ENCODE data around the gene HSD17B14.

Gene HSD17B14

DNA sequence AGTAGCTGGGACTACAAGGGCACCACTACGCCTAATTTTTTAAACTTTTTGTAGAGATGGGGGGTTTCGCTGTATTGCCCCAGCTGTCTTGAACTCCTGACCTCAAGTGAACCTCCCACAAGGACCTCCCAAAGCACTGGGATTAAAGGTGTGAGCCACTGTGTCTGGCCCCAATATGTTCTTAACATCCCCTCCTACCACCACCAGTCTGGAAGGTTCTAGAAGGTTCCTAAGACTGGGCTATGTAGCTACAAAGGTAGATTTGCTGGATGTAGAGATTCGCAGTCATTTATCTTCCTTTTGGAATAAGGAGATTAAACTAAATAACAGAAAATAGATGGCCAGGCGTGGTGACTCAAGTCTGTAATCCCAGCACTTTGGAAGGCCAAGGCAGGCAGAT, 5.3 kb downstream of the HSD17B14 start:
- DNase-seq (ENCODE audit: low read depth in 1 of 2, low spot score in 1 of 2): no peak
- Histone ChIP-seq H3K27me3 (ENCODE audit: insufficient read depth, poor library complexity, severe bottlenecking) (no peaks in the 10 kb centered on the region), H3K27ac (replicated peaks) (no peak overlapping the region), H3K4me3 (replicated peaks; ENCODE audit: insufficient read depth, low read length) (no peak overlapping the region)
- TF ChIP-seq CTCF (IDR thresholded peaks at IDR 0.05; ENCODE audit: insufficient read depth, low read length): no peak

GRCh38 chr19:48830088-48830487, 6.2 kb downstream of the HSD17B14 start:
- DNase-seq (ENCODE audit: low read depth in 1 of 2, low spot score in 1 of 2): no peak
- no peak for TF ChIP-seq CTCF (IDR thresholded peaks at IDR 0.05; ENCODE audit: insufficient read depth, low read length)
- TF ChIP-seq GABPA (IDR thresholded peaks at IDR 0.05; ENCODE audit: low read depth): no peak
- TF ChIP-seq, protein P1, sequence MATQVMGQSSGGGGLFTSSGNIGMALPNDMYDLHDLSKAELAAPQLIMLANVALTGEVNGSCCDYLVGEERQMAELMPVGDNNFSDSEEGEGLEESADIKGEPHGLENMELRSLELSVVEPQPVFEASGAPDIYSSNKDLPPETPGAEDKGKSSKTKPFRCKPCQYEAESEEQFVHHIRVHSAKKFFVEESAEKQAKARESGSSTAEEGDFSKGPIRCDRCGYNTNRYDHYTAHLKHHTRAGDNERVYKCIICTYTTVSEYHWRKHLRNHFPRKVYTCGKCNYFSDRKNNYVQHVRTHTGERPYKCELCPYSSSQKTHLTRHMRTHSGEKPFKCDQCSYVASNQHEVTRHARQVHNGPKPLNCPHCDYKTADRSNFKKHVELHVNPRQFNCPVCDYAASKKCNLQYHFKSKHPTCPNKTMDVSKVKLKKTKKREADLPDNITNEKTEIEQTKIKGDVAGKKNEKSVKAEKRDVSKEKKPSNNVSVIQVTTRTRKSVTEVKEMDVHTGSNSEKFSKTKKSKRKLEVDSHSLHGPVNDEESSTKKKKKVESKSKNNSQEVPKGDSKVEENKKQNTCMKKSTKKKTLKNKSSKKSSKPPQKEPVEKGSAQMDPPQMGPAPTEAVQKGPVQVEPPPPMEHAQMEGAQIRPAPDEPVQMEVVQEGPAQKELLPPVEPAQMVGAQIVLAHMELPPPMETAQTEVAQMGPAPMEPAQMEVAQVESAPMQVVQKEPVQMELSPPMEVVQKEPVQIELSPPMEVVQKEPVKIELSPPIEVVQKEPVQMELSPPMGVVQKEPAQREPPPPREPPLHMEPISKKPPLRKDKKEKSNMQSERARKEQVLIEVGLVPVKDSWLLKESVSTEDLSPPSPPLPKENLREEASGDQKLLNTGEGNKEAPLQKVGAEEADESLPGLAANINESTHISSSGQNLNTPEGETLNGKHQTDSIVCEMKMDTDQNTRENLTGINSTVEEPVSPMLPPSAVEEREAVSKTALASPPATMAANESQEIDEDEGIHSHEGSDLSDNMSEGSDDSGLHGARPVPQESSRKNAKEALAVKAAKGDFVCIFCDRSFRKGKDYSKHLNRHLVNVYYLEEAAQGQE (IDR thresholded peaks at IDR 0.05; ENCODE audit: insufficient replicate concordance, low read depth): no peak
- TF ChIP-seq POLR2AphosphoS5 (IDR thresholded peaks at IDR 0.05; ENCODE audit: low read depth): no peak
- no peak for TF ChIP-seq SPI1 (IDR thresholded peaks at IDR 0.05; ENCODE audit: borderline replicate concordance, low read depth)
- H3K27me3 ChIP-seq (ENCODE audit: insufficient read depth, poor library complexity, severe bottlenecking): no peaks in the 10 kb centered on the region

GRCh38 chr19:48826606-48827020, 9.7 kb downstream of the HSD17B14 start:
- no peak for DNase-seq (ENCODE audit: low read depth in 1 of 2, low spot score in 1 of 2)
- no peak for TF ChIP-seq POLR2AphosphoS5 (IDR thresholded peaks at IDR 0.05; ENCODE audit: low read depth)
- no peak for TF ChIP-seq SPI1 (IDR thresholded peaks at IDR 0.05; ENCODE audit: borderline replicate concordance, low read depth)

More at GRCh38 chr19:48830088-48830487, 6.2 kb downstream of the HSD17B14 start:
- no peak overlapping the region for H3K4me3 ChIP-seq (replicated peaks; ENCODE audit: insufficient read depth, low read length)
- no peak overlapping the region for H3K27ac ChIP-seq (replicated peaks)

GRCh38 chr19:48822514-48822913, 13.8 kb downstream of the HSD17B14 start:
- Histone ChIP-seq H3K27ac (replicated peaks) (no peak overlapping the region), H3K27me3 (ENCODE audit: insufficient read depth, poor library complexity, severe bottlenecking) (no peaks in the 10 kb centered on the region), H3K4me3 (replicated peaks; ENCODE audit: insufficient read depth, low read length) (no peak overlapping the region)
- DNase-seq (ENCODE audit: low read depth in 1 of 2, low spot score in 1 of 2): no peak
- TF ChIP-seq SPI1 (IDR thresholded peaks at IDR 0.05; ENCODE audit: borderline replicate concordance, low read depth) (no peak), CTCF (IDR thresholded peaks at IDR 0.05; ENCODE audit: insufficient read depth, low read length) (no peak), POLR2AphosphoS5 (IDR thresholded peaks at IDR 0.05; ENCODE audit: low read depth) (no peak), GABPA (IDR thresholded peaks at IDR 0.05; ENCODE audit: low read depth) (no peak)
- TF ChIP-seq, protein P1 (IDR thresholded peaks at IDR 0.05; ENCODE audit: insufficient replicate concordance, low read depth): no peak

More at GRCh38 chr19:48826606-48827020, 9.7 kb downstream of the HSD17B14 start:
- H3K4me3 ChIP-seq (replicated peaks; ENCODE audit: insufficient read depth, low read length): no peak overlapping the region
- H3K27ac ChIP-seq (replicated peaks): no peak overlapping the region
- H3K27me3 ChIP-seq (ENCODE audit: insufficient read depth, poor library complexity, severe bottlenecking): no peaks in the 10 kb centered on the region

Data from HL-60 (cell line).